Endometrial microvascular endothelial cells (primary cell): ENCODE results near the gene OAS1. TPM values are rescaled to one million over a fixed set of nuclear protein-coding genes. Genes with fewer than 3 reads are reported as not detected.
"Not testable (repeated sequence)": the region's sequence is repeated elsewhere in the genome, so short reads cannot be mapped to it uniquely, and the experiment has no call there.

ENCODE experiments used
- in situ Hi-C: cut with HindIII; loops from 2 replicates; pipeline ENCODE4 v1.10.0; 2017; ENCODE audit warnings: low sequenced_read_pairs, low pct_unique_long_range_greater_than_20kb; ENCODE audit errors: inconsistent ontology term
- total RNA-seq: library from RNA; depleted of rRNA; stranded (reverse); fragments of >200 nt; gene quantifications from one replicate; pipeline ENCODE4 v1.2.3, GENCODE V29; 2015; ENCODE audit errors: inconsistent ontology term

Gene OAS1
- total RNA-seq, 1 donor from 2014 or later: 14.0 TPM

- in situ Hi-C loops: no loop called here
Measured at GRCh38 chr12:112930350-112930749, 23.6 kb downstream of the OAS1 start.

GRCh38 chr12:112932485-112933128 lies 25.8 kb downstream of the OAS1 start:
- in situ Hi-C loops: no loop called here

GRCh38 chr12:112933129-112933505 lies 26.4 kb downstream of the OAS1 start:
- in situ Hi-C loops: no loop called here

GRCh38 chr12:112936264-112936663 lies 29.5 kb downstream of the OAS1 start:
- in situ Hi-C loops: no loop called here

GRCh38 chr12:112936927-112937326 lies 30.2 kb downstream of the OAS1 start:
- in situ Hi-C loops: no loop called here

GRCh38 chr12:112937741-112938719 lies 31.3 kb downstream of the OAS1 start, which contains the start of gene OAS3:
TSS of gene OAS3 (plus strand) at chr12:112938474. CDS start at chr12:112938531, 57 bp downstream.
- in situ Hi-C loops: no loop called here

- in situ Hi-C loops: no loop called here
Measured at GRCh38 chr12:112938751-112939150, 32.0 kb downstream of the OAS1 start.

- in situ Hi-C loops: no loop called here
Measured at GRCh38 chr12:112939761-112940381, 33.1 kb downstream of the OAS1 start.

GRCh38 chr12:112941528-112942335 lies 35.0 kb downstream of the OAS1 start:
- in situ Hi-C loops: no loop called here

GRCh38 chr12:112942572-112942971 lies 35.8 kb downstream of the OAS1 start:
- in situ Hi-C loops: no loop called here

GRCh38 chr12:112944024-112944690 lies 37.4 kb downstream of the OAS1 start:
- in situ Hi-C loops: no loop called here

- in situ Hi-C loops: no loop called here
Measured at GRCh38 chr12:112945515-112945914, 38.8 kb downstream of the OAS1 start.

GRCh38 chr12:112946236-112947000 lies 39.7 kb downstream of the OAS1 start:
- in situ Hi-C loops: no loop called here

- in situ Hi-C loops: no loop called here
Measured at GRCh38 chr12:112947314-112947713, 40.6 kb downstream of the OAS1 start.

GRCh38 chr12:112947761-112948160 lies 41.0 kb downstream of the OAS1 start:
- in situ Hi-C loops: no loop called here

- in situ Hi-C loops: no loop called here
Measured at GRCh38 chr12:112948806-112949205, 42.0 kb downstream of the OAS1 start.

GRCh38 chr12:112950701-112951100 lies 43.9 kb downstream of the OAS1 start:
- in situ Hi-C loops: no loop called here

GRCh38 chr12:112957125-112957524 lies 50.4 kb downstream of the OAS1 start:
- in situ Hi-C loops: not testable (repeated sequence)
